Chondrocyte (in vitro differentiated cells): ENCODE data around the gene PSMA1. TPM values are rescaled to one million over a fixed set of nuclear protein-coding genes. Genes with fewer than 3 reads are reported as not detected.

Source experiments
- DNase-seq: peaks from one replicate; pipeline ENCODE4 v3.0.0; 2021; ENCODE audit warnings: mixed read lengths, low spot score
- H3K27ac Mint-ChIP-seq: one replicate; pipeline ENCODE4 v1.8.0; 2021; ENCODE audit warnings: mild to moderate bottlenecking, moderate library complexity, mixed read lengths; ENCODE audit not compliant: unreplicated experiment
- H3K27me3 Mint-ChIP-seq: 2 replicates; pipeline ENCODE4 v1.8.0; 2021; ENCODE audit warnings: low read depth, mixed read lengths
- H3K36me3 Mint-ChIP-seq: 2 replicates; pipeline ENCODE4 v1.8.0; 2021; ENCODE audit warnings: low read depth, mixed read lengths
- H3K4me1 Mint-ChIP-seq: 2 replicates; pipeline ENCODE4 v1.8.0; 2021; ENCODE audit warnings: low read depth, mild to moderate bottlenecking, mixed read lengths
- H3K4me3 Mint-ChIP-seq: one replicate; pipeline ENCODE4 v1.8.0; 2021; ENCODE audit warnings: mild to moderate bottlenecking, moderate library complexity, mixed read lengths; ENCODE audit not compliant: unreplicated experiment
- H3K9me3 Mint-ChIP-seq: 2 replicates; pipeline ENCODE4 v1.8.0; 2021; ENCODE audit warnings: low read depth, mixed read lengths
- CTCF ChIP-seq: fragments of 200-600 bp; sonication (generic); IDR thresholded peaks from 2 replicates; pipeline ENCODE4 v1.5.0; 2021; ENCODE audit warnings: antibody characterized with exemption, mild to moderate bottlenecking, moderate library complexity
- total RNA-seq: library from RNA; stranded (reverse); gene quantifications from 3 replicates; pipeline ENCODE4 v1.2.1, GENCODE V29; 2021

Gene PSMA1
- total RNA-seq, 1 donor from 2014 or later, result 124 TPM

DNA sequence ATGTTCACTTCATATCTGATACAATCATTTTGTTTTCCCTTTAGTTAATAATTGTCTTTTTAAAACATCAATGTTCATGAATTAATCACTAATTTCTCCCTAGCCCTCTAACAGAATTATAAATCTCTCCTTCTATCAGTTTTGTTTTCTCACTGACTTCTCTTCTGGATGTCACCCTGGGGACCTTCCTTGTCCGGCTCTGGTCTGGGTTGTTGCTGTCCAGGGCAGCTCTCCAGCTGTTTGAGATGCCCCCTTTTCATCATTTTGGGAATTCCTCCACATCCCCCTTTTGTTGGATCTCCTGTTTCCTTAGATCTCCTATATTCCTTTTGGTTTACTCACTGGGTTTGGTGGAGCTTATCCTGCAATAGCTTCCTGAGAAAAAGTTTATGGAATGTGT lies 35.6 kb upstream of the PSMA1 start:
- Mint-ChIP-seq H3K27me3 (peaks cover 11% of the 10 kb centered on the region), H3K9me3 (no peaks in the 10 kb centered on the region), H3K4me3 (no peak overlapping the region), H3K36me3 (no peaks in the 10 kb centered on the region), H3K27ac (no peak overlapping the region), H3K4me1 (peaks cover 4% of the 10 kb centered on the region)
- no peak for TF ChIP-seq CTCF
- no peak for DNase-seq

- Mint-ChIP-seq H3K27me3 (peaks cover 11% of the 10 kb centered on the region), H3K27ac (no peak overlapping the region), H3K36me3 (no peaks in the 10 kb centered on the region), H3K9me3 (no peaks in the 10 kb centered on the region), H3K4me1 (peaks cover 4% of the 10 kb centered on the region), H3K4me3 (no peak overlapping the region)
- TF ChIP-seq CTCF, result no peak
- no peak for DNase-seq
Measured at GRCh38 chr11:14554959-14555358, 34.8 kb upstream of the PSMA1 start.

- DNase-seq, result no peak
- no peaks in the 10 kb centered on the region for H3K9me3 Mint-ChIP-seq
- H3K27me3 Mint-ChIP-seq, result peaks cover 8% of the 10 kb centered on the region
- peaks cover 4% of the 10 kb centered on the region for H3K4me1 Mint-ChIP-seq
- H3K27ac Mint-ChIP-seq, result no peak overlapping the region
- no peaks in the 10 kb centered on the region for H3K36me3 Mint-ChIP-seq
- H3K4me3 Mint-ChIP-seq, result no peak overlapping the region
- no peak for TF ChIP-seq CTCF
Measured at GRCh38 chr11:14552089-14552488, 31.9 kb upstream of the PSMA1 start.

DNA sequence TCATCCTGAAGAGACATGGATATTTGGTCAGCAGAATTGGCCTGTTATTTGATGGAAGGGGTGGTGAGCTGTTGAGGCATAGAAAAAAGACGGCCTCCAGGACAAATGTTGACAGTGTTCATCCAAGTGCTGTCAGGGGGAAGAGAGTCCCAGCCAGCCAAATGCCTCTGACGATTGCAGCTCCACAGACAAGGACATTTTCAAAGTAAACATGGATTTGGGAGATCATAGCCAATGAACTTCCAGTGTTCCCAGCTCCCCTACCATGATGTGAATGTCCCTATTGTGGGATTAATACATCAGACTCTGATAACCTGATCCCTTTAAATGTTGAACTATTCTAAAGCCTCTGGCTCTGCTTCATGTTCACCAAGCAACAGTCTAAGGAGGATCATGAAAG lies 31.2 kb upstream of the PSMA1 start:
- no peak overlapping the region for H3K27ac Mint-ChIP-seq
- peaks cover 4% of the 10 kb centered on the region for H3K4me1 Mint-ChIP-seq
- peaks cover 8% of the 10 kb centered on the region for H3K27me3 Mint-ChIP-seq
- no peaks in the 10 kb centered on the region for H3K9me3 Mint-ChIP-seq
- no peak overlapping the region for H3K4me3 Mint-ChIP-seq
- no peak for TF ChIP-seq CTCF
- DNase-seq, result no peak
- H3K36me3 Mint-ChIP-seq, result no peaks in the 10 kb centered on the region

DNA sequence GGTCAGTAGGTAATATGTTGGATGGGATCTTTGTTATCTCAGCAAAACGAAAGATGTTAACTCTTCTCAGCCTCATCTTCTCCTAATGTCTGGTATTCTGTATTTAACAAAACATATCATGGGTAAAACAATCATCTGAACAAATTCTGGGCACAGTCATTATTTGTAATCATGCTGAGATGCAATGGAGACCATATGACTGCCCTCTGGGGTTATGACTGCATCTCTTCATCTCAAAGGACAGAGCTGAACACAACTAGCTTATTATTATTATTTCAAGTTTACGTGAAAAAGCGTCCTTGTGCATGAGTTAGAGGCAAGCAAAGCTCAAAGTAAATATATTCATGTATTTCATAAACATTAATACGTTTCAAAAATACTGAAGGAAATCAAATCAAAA lies 29.7 kb upstream of the PSMA1 start:
- TF ChIP-seq CTCF, result no peak
- no peak overlapping the region for H3K27ac Mint-ChIP-seq
- H3K27me3 Mint-ChIP-seq, result peaks cover 6% of the 10 kb centered on the region
- H3K9me3 Mint-ChIP-seq, result no peaks in the 10 kb centered on the region
- H3K4me1 Mint-ChIP-seq, result no peaks in the 10 kb centered on the region
- H3K36me3 Mint-ChIP-seq, result no peaks in the 10 kb centered on the region
- no peak overlapping the region for H3K4me3 Mint-ChIP-seq
- DNase-seq, result no peak
